ENCODE results near the gene TAF11L2. TPM values are rescaled to one million over a fixed set of nuclear protein-coding genes. Genes with fewer than 3 reads are reported as not detected.
"Not testable (repeated sequence)": the region's sequence is repeated elsewhere in the genome, so short reads cannot be mapped to it uniquely, and the experiment has no call there.

TAF11L2 gene
- polyA plus RNA-seq = not detected

GRCh38 chr5:17497931-17498330 lies at the start of gene TAF11L2:
Gene TAF11L2, plus strand, starts transcription at chr5:17498231.
- H3K27me3 Mint-ChIP-seq (ENCODE audit: low read depth in 3 of 3); DNase-seq; H3K27ac Mint-ChIP-seq; H3K4me1 Mint-ChIP-seq; H3K36me3 Mint-ChIP-seq; H3K4me3 Mint-ChIP-seq: not testable (repeated sequence)
- peaks cover 6 to 51% (median 23%) of the 10 kb centered on the region in 6 donors for H3K9me3 Mint-ChIP-seq

- no peak overlapping the region for H3K4me3 Mint-ChIP-seq
- no peaks in the 10 kb centered on the region for H3K4me1 Mint-ChIP-seq
- peaks cover 0 to 34% (median 16%) of the 10 kb centered on the region in 6 donors for H3K9me3 Mint-ChIP-seq
- H3K27ac Mint-ChIP-seq = no peak overlapping the region
- H3K27me3 Mint-ChIP-seq (ENCODE audit: low read depth in 3 of 3) = no peaks in the 10 kb centered on the region
- H3K36me3 Mint-ChIP-seq = peaks cover 0 to 7% (median 0%) of the 10 kb centered on the region in 3 donors
- DNase-seq = no peak
Observed at GRCh38 chr5:17448877-17449276, 49.2 kb upstream of the TAF11L2 start.

GRCh38 chr5:17452936-17453335 lies 45.1 kb upstream of the TAF11L2 start:
- H3K4me1 Mint-ChIP-seq = no peaks in the 10 kb centered on the region
- peaks cover 8 to 51% (median 23%) of the 10 kb centered on the region in 6 donors for H3K9me3 Mint-ChIP-seq
- H3K4me3 Mint-ChIP-seq = no peak overlapping the region
- peaks cover 0 to 7% (median 0%) of the 10 kb centered on the region in 3 donors for H3K36me3 Mint-ChIP-seq
- no peak for DNase-seq
- no peak overlapping the region for H3K27ac Mint-ChIP-seq
- H3K27me3 Mint-ChIP-seq (ENCODE audit: low read depth in 3 of 3) = no peaks in the 10 kb centered on the region

DNA sequence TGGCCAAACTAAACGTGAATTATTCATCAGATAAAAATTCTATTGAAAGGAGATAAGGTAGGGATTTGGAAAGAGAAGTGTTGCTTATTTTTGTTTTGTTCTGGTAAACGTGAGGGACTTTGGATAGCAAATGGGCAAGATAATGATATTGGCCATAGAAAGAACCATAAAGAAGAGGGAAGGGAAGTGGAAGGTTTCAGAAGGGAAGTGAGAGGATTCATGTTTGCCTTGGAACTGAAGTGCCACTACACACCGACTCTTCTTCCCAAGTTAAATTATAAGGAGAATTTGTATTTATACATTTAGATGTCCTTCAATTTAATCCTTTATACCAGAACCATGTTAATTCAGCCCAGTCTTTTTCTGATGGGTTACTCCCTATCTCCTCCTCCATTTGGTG lies 42.1 kb upstream of the TAF11L2 start:
- Mint-ChIP-seq H3K4me1 (no peaks in the 10 kb centered on the region), H3K27ac (no peak overlapping the region), H3K4me3 (no peak overlapping the region), H3K9me3 (peaks cover 14 to 70% (median 31%) of the 10 kb centered on the region in 6 donors), H3K36me3 (peaks cover 0 to 8% (median 2%) of the 10 kb centered on the region in 3 donors), H3K27me3 (ENCODE audit: low read depth in 3 of 3) (no peaks in the 10 kb centered on the region)
- no peak for DNase-seq

- Mint-ChIP-seq H3K4me3 (no peak overlapping the region), H3K27me3 (ENCODE audit: low read depth in 3 of 3) (peaks cover 0 to 2% (median 0%) of the 10 kb centered on the region in 3 donors), H3K9me3 (peaks cover 15 to 75% (median 27%) of the 10 kb centered on the region in 6 donors), H3K4me1 (no peaks in the 10 kb centered on the region), H3K36me3 (peaks cover 0 to 11% (median 3%) of the 10 kb centered on the region in 3 donors), H3K27ac (no peak overlapping the region)
- no peak for DNase-seq
Observed at GRCh38 chr5:17461793-17462192, 36.2 kb upstream of the TAF11L2 start.

DNA sequence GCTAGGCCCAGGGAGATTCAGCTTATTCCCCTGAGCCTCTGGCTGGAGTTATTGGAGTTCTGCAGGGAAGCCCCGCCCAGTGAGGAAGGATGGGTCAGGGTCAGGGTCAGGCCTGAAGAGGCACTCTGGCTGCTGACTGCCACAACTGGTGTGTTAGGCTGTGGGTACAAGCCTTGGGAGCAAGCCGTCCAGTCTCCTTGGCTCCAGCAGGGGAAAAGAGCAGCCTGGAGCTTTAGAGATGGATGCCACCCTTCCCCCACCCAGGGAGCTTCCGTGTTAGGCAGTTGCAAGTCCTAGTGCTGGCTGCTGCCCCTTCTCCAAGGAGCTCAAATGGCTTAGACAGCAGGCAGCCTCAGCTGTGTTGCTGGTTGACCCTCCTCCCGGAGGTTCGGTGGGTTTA lies 34.4 kb upstream of the TAF11L2 start:
- Mint-ChIP-seq H3K4me1 (no peaks in the 10 kb centered on the region), H3K9me3 (peaks cover 20 to 65% (median 28%) of the 10 kb centered on the region in 6 donors), H3K4me3 (no peak overlapping the region), H3K36me3 (peaks cover 0 to 11% (median 5%) of the 10 kb centered on the region in 3 donors), H3K27me3 (ENCODE audit: low read depth in 3 of 3) (peaks cover 0 to 2% (median 0%) of the 10 kb centered on the region in 3 donors), H3K27ac (no peak overlapping the region)
- DNase-seq = no peak

DNA sequence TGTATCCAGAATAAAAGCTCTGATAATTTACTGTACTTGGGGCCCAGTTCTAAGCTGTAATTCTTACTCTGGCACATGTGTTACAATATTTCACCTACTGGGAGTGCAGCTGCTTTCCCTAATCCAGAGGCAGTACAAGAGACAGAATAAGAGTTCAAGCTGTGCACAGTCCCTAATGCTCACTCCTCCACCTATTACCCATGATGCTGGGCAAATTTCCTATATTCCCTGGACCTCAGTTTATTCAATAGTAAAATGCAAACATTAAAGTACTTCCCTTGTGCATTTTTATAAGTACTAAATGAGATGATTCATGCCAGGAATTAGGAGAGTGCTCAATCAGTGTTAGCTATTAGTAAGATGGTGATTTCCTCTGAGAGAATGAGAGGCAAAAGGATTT lies 28.0 kb upstream of the TAF11L2 start:
- H3K36me3 Mint-ChIP-seq = peaks cover 0 to 4% (median 3%) of the 10 kb centered on the region in 3 donors
- peaks cover 0 to 4% (median 3%) of the 10 kb centered on the region in 3 donors for H3K27me3 Mint-ChIP-seq (ENCODE audit: low read depth in 3 of 3)
- no peak for DNase-seq
- no peak overlapping the region for H3K27ac Mint-ChIP-seq
- H3K4me1 Mint-ChIP-seq = no peaks in the 10 kb centered on the region
- H3K4me3 Mint-ChIP-seq = no peak overlapping the region
- peaks cover 7 to 46% (median 25%) of the 10 kb centered on the region in 6 donors for H3K9me3 Mint-ChIP-seq

- H3K4me1 Mint-ChIP-seq; H3K27me3 Mint-ChIP-seq (ENCODE audit: low read depth in 3 of 3); H3K4me3 Mint-ChIP-seq; H3K36me3 Mint-ChIP-seq; H3K27ac Mint-ChIP-seq; DNase-seq: not testable (repeated sequence)
- H3K9me3 Mint-ChIP-seq = peaks cover 6 to 29% (median 22%) of the 10 kb centered on the region in 6 donors
Observed at GRCh38 chr5:17475064-17475463, 23.0 kb upstream of the TAF11L2 start.

DNA sequence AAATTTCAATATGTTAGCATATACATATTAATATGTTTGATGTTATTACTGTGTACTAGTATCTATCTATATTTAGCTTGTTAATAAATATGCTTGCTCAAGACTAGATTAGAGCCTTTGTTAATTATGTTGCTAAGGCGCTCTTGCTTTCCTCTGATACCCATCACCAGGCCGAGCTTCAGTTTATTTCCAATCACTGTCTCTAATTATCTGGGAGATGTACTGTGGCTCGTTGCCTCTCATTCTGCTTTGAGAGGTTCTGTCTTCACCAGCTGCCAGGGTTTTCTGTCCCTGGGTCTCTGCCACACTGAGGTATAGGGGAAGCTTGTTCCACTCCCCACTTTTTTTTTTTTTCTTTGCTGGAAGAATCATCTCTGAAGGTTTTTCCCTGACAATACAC lies 21.0 kb upstream of the TAF11L2 start:
- H3K27ac Mint-ChIP-seq = no peak overlapping the region
- peaks cover 0 to 8% (median 3%) of the 10 kb centered on the region in 3 donors for H3K27me3 Mint-ChIP-seq (ENCODE audit: low read depth in 3 of 3)
- no peak overlapping the region for H3K4me3 Mint-ChIP-seq
- DNase-seq = no peak
- no peaks in the 10 kb centered on the region for H3K36me3 Mint-ChIP-seq
- H3K4me1 Mint-ChIP-seq = no peaks in the 10 kb centered on the region
- peaks cover 7 to 22% (median 16%) of the 10 kb centered on the region in 6 donors for H3K9me3 Mint-ChIP-seq

DNA sequence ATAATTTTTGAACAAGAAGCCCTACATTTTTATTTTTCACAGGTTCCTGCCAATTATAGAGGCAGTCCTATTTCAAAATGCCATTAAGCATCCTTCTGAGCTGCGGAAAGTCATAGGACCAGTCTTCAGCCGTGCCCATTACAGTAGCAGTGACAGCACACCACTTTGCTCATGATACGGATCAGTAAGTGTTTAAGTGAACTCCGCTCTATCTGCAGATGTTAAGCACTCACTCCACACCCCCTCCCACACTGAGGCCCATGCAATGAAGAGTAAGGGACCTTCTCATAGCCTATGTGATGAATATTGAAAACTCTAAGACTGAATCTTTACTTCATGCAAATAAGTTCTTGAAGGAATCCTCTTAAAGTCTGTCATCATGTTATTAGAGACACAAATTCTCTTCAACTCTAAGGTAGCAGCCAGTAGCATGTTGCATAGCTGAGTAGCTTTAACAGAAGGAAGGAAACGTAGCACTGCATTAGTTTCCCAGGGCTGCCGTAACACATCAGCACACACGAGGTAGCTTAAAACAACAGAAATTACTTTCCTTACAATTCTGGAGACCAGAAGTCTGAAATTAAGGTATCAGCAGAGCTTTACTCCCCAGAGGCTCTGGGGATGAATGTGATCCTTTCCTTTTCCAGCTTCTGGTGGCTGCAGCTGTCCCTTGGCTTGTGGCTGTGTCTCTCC lies 20.3 kb upstream of the TAF11L2 start:
- H3K4me1 Mint-ChIP-seq = no peaks in the 10 kb centered on the region

DNA sequence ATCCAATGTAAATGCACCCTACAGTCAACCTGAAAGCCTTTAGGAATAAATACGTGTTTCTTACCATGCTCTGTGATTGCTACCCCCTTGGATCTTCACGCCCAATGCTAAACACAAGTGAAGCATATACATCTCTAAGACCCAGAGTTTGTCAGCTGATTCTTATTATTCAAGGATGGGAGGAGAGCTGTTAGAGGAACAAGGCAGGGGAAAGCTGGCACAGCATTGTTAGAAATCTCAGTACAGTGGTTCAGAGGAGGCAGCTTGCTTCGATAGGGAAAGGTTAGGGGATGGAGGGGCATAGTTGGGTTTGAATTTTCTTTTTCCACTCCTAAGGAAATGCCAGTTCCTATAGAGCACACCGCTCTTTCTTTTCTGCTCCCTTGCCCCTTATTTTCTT lies 16.7 kb upstream of the TAF11L2 start:
- Mint-ChIP-seq H3K9me3 (peaks cover 6 to 15% (median 11%) of the 10 kb centered on the region in 6 donors), H3K4me3 (no peak overlapping the region), H3K27me3 (ENCODE audit: low read depth in 3 of 3) (peaks cover 0 to 3% (median 2%) of the 10 kb centered on the region in 3 donors), H3K27ac (no peak overlapping the region), H3K36me3 (no peaks in the 10 kb centered on the region), H3K4me1 (no peaks in the 10 kb centered on the region)
- DNase-seq = no peak

More for the DNA sequence above, 20.3 kb upstream of the TAF11L2 start:
- DNase-seq = no peak
- H3K27ac Mint-ChIP-seq = no peak overlapping the region
- no peak overlapping the region for H3K4me3 Mint-ChIP-seq
- H3K27me3 Mint-ChIP-seq (ENCODE audit: low read depth in 3 of 3) = peaks cover 0 to 8% (median 1%) of the 10 kb centered on the region in 3 donors
- no peaks in the 10 kb centered on the region for H3K36me3 Mint-ChIP-seq
- H3K9me3 Mint-ChIP-seq = peaks cover 7 to 20% (median 15%) of the 10 kb centered on the region in 6 donors

GRCh38 chr5:17482790-17483189 lies 15.2 kb upstream of the TAF11L2 start:
- H3K9me3 Mint-ChIP-seq = peaks cover 7 to 21% (median 12%) of the 10 kb centered on the region in 6 donors
- DNase-seq = no peak
- H3K27ac Mint-ChIP-seq = no peak overlapping the region
- H3K36me3 Mint-ChIP-seq = no peaks in the 10 kb centered on the region
- no peak overlapping the region for H3K4me3 Mint-ChIP-seq
- H3K4me1 Mint-ChIP-seq = no peaks in the 10 kb centered on the region
- peaks cover 0 to 3% (median 2%) of the 10 kb centered on the region in 3 donors for H3K27me3 Mint-ChIP-seq (ENCODE audit: low read depth in 3 of 3)

DNA sequence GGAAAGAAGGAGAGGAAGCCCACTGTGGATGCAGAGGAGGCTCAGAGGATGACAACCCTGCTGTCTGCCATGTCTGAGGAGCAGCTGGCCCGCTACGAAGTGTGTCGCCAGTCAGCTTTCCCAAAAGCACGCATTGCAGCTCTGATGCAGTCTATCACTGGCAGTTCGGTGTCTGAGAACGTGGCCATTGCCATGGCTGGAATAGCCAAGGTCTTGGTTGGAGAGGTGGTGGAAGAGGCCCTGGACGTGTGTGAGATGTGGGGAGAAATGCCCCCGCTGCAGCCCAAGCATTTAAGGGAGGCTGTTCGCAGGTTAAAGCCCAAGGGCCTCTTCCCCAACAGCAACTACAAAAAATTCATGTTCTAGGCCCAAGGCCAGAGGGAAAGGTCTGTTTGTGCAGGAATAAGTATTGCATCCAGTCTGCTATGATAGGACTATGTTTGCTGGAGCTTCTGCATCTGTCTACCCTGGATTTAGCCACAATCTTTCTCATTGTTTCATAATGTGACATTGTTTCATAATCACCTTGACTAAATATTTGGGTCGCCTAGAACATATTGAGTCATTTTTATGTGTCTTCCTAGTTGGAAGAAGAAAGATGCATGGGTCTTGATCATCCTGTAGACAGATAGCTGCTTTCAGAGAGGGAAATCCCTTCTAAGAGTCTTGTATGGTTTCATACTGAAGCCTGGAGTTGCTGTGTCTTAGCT lies 11.4 kb upstream of the TAF11L2 start:
- H3K27ac Mint-ChIP-seq = not testable (repeated sequence)
- H3K9me3 Mint-ChIP-seq = peaks cover 6 to 26% (median 14%) of the 10 kb centered on the region in 6 donors

DNA sequence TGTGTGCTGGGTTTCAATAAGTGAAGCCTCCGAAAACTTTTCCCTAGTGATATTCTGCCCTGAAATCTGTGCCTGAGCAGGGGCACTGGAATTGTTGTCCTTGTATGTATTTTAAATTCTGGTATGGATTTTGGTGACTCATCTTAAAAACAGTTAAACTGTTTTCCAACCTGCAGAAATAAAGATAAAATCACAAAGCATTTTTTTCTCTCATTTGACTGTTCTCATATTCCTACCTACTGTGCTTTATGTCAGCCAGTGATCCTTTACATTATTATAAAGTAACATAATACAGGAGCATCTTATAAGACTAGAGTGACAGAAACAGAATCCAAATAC lies 10.9 kb upstream of the TAF11L2 start:
- no peaks in the 10 kb centered on the region for H3K36me3 Mint-ChIP-seq
- H3K9me3 Mint-ChIP-seq = peaks cover 6 to 27% (median 15%) of the 10 kb centered on the region in 6 donors
- H3K27ac Mint-ChIP-seq = no peak overlapping the region
- no peak overlapping the region for H3K4me3 Mint-ChIP-seq
- H3K27me3 Mint-ChIP-seq (ENCODE audit: low read depth in 3 of 3) = peaks cover 0 to 2% (median 0%) of the 10 kb centered on the region in 3 donors
- no peaks in the 10 kb centered on the region for H3K4me1 Mint-ChIP-seq
- DNase-seq = no peak

More for the DNA sequence above, 11.4 kb upstream of the TAF11L2 start:
- not testable (repeated sequence) for H3K4me3 Mint-ChIP-seq; H3K4me1 Mint-ChIP-seq; H3K36me3 Mint-ChIP-seq; DNase-seq; H3K27me3 Mint-ChIP-seq (ENCODE audit: low read depth in 3 of 3)

Measured in immature natural killer cell (primary cell).